GM13977 (cell line): ENCODE measurements around the gene CACNA1B.

Experiments used
- DNase-seq: peaks from one replicate; pipeline ENCODE4 v3.0.0; 2012; ENCODE audit warnings: low spot score
- in situ Hi-C: fragments of 300-500 bp; cut with MboI; formaldehyde crosslinking; loops from one replicate; pipeline ENCODE4 v1.12.0; 2022; ENCODE audit warnings: low sequenced_read_pairs, low pct_unique_long_range_greater_than_20kb, mixed read lengths, inconsistent platforms; ENCODE audit not compliant: unreplicated experiment
- TF ChIP-seq, protein P1 (sequence below): IDR thresholded peaks from 2 replicates; pipeline ENCODE4 v1.5.1; 2012; ENCODE audit warnings: mild to moderate bottlenecking, control low read depth; ENCODE audit not compliant: insufficient read depth; ENCODE audit errors: extremely low read depth, missing control alignments

Gene CACNA1B

DNA sequence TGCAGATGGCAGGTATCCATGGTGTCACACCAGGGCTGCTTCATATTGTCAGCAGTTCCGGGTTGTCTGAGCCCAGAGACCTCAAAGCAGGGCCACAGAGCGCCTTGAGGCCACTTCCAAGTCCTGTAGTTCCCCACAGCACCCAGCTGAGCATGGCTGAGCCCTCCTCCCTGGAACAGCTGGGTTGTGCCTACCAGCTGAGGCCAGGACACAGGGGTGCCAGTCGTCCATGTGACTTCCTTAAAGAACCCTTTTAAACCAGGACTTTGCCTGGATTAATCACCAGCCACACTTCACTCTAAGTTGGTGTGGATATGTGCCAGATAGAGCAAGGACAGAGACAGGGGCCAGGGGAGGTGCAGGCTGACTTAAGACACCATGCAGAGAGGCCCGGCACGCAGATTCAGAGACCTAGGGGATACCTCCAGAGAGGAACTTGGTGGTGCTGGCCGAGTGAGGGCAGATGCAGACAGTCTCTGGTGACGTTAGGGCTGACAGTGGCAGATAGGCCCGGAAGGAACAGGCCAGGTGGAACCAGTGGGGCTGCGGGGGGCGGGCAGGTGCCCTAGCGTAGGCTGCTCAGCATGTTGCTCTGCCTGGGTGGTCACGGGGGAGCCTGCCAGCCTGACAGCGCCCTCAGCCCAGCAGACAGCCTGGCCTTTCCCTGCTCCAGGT, 142.7 kb downstream of the CACNA1B start:
- TF ChIP-seq, protein P1, sequence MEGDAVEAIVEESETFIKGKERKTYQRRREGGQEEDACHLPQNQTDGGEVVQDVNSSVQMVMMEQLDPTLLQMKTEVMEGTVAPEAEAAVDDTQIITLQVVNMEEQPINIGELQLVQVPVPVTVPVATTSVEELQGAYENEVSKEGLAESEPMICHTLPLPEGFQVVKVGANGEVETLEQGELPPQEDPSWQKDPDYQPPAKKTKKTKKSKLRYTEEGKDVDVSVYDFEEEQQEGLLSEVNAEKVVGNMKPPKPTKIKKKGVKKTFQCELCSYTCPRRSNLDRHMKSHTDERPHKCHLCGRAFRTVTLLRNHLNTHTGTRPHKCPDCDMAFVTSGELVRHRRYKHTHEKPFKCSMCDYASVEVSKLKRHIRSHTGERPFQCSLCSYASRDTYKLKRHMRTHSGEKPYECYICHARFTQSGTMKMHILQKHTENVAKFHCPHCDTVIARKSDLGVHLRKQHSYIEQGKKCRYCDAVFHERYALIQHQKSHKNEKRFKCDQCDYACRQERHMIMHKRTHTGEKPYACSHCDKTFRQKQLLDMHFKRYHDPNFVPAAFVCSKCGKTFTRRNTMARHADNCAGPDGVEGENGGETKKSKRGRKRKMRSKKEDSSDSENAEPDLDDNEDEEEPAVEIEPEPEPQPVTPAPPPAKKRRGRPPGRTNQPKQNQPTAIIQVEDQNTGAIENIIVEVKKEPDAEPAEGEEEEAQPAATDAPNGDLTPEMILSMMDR, result no peak
- in situ Hi-C loops, result no loop called here
- DNase-seq, result no peak

DNA sequence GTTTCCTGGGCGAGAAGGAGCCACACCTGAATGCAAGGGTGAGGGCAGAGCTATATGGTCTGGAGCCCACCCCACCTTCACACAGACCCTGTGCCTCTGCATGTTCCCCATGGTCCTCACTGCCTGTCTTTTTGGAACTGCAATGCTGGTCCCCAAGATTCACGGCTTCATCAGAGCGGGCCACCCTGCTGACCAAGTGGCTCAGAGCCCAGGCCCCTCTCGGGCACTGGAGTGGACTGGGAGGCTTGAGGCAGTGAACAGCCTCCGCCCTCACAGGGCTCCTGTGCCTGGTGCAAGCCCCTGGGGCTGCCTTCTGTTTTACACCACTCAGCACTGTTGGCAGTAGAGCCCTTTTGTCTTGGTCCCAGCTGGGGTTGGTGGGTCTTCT, 143.2 kb downstream of the CACNA1B start:
- no peak for DNase-seq
- in situ Hi-C loops, result no loop called here
- TF ChIP-seq, protein P1, result no peak

DNA sequence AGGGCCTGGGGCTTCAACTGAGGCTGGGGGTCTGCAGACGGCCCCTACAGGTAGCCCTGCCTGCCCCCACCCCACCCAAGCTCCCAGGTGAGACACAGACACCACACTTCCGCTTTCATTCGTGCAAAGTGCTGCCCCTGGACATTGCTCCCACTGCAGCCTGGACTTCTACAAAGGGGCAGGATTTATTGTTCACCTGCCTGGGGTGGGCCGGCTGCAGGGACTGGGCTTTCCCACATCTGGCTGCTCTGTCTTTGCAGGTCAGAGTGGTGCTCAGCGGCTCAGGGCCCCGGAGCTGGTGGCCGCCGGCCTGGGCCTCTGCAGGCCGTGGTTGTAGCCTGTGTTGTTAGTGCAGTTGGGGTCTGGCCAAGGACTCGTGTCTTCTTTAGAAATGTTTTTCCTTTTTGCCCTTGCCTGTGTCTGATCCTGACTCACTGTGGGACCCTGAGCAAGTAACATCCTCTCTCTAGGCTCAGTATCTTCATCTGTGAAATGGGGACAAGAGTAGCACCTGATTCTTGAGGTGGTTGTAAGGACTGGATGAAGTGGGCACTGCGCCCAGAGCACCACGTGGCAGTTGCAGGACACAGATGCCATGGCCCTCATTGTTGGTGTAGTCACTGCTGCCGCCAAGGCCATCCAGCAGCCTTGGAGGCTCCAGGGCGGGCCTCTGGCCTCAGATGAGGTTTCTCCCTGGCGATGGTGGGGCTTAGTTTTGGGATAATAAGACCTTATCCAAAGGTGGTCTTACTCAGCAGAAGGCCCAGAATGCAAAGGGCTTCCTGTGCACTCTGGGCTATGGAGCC, 143.9 kb downstream of the CACNA1B start:
- in situ Hi-C loops, result no loop called here
- TF ChIP-seq, protein P1, result no peak
- no peak for DNase-seq

DNA sequence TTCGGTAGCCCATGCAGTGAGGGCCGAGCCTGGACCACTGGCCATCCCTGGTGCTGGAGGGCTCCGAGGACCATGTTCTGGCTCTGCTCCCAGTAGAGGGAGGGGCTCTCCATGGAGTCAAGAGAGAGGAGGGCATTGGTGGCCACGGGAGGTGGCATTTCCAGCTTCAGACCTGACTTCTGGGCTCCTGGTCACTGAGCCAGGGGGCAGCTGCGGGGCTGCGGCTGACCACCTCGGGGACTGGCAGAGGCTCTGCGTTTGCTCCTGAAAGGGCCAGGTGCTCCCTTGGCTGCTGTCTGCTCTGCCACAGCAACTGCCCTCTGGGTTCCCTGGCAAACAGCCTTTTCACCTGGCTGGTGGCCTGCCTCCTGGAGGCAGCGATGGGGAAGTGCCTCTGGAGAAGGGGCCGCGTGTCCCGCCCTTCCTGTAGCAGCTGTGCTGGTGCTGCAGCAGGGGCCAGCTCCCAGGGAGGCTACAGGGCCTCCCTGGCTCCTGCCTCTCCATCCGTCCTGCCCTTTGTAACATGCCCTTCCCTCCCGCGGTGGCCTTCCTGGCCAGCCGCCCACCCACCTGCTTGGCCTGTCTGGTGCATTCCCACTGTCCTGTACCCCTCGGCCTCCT, 144.6 kb downstream of the CACNA1B start:
- DNase-seq, result no peak
- TF ChIP-seq, protein P1, result peak; percentile 54
- in situ Hi-C loops, result no loop called here

DNA sequence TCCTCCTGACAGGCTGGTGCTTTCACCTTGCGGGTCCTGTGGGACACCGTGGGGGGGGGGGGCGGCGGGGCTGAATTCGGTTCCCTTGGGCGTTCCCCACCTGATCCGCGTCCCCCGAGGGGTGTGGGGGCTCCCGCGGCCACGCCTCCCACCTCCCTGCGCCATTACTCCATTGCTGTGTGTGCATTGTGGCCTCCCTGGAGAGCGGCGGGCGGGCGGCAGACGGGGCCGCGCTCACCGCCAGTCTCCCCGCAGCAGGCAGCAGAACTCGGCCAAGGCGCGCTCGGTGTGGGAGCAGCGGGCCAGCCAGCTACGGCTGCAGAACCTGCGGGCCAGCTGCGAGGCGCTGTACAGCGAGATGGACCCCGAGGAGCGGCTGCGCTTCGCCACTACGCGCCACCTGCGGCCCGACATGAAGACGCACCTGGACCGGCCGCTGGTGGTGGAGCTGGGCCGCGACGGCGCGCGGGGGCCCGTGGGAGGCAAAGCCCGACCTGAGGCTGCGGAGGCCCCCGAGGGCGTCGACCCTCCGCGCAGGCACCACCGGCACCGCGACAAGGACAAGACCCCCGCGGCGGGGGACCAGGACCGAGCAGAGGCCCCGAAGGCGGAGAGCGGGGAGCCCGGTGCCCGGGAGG, 145.3 kb downstream of the CACNA1B start:
- TF ChIP-seq, protein P1, result no peak
- in situ Hi-C loops, result no loop called here
- no peak for DNase-seq

DNA sequence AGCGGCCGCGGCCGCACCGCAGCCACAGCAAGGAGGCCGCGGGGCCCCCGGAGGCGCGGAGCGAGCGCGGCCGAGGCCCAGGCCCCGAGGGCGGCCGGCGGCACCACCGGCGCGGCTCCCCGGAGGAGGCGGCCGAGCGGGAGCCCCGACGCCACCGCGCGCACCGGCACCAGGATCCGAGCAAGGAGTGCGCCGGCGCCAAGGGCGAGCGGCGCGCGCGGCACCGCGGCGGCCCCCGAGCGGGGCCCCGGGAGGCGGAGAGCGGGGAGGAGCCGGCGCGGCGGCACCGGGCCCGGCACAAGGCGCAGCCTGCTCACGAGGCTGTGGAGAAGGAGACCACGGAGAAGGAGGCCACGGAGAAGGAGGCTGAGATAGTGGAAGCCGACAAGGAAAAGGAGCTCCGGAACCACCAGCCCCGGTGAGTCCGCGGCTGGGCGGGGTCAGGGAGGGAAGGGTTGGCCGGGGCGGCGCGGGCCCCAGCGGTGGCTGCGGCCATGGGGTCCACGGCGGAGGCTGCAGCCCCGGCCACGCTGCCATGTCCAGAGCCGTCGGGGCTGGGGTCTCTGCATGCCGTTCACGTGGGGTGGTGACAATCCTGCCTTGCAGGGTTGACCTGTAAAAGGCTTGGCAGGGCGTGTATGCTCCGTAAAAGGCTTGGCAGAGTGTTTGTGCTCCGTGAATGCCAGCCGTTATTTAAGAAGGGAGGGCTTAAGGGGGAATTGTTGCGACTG, 146.0 kb downstream of the CACNA1B start:
- in situ Hi-C loops, result no loop called here

More for the DNA sequence above, 146.0 kb downstream of the CACNA1B start:
- no peak for DNase-seq
- TF ChIP-seq, protein P1, result no peak
